Tibial nerve (tissue), 4 donors: ENCODE data around the gene TTC38.

Experiments used
- CTCF ChIP-seq, 5 experiments: fragments of 200-600 bp in 3 of 5; fragments of 450-650 bp in 2 of 5; sonication (generic) in 3 of 5; IDR thresholded peaks; one replicate each; pipeline ENCODE4 v1.5.1; 2016 to 2019; ENCODE audit warnings: antibody characterized with exemption in 5 of 5, mild to moderate bottlenecking in 3 of 5, moderate library complexity in 2 of 5
- EP300 ChIP-seq, 2 donors: sonication (generic); formaldehyde crosslinking; IDR thresholded peaks; one replicate each; pipeline ENCODE4 v1.6.1; 2017; ENCODE audit warnings: antibody characterized with exemption in 2 of 2, mild to moderate bottlenecking in 1 of 2
- POLR2A ChIP-seq, 2 donors: fragments of 450-650 bp; IDR thresholded peaks; one replicate each; pipeline ENCODE4 v1.6.1; 2017; ENCODE audit warnings: antibody characterized with exemption in 2 of 2, mild to moderate bottlenecking in 2 of 2, moderate library complexity in 2 of 2

DNA sequence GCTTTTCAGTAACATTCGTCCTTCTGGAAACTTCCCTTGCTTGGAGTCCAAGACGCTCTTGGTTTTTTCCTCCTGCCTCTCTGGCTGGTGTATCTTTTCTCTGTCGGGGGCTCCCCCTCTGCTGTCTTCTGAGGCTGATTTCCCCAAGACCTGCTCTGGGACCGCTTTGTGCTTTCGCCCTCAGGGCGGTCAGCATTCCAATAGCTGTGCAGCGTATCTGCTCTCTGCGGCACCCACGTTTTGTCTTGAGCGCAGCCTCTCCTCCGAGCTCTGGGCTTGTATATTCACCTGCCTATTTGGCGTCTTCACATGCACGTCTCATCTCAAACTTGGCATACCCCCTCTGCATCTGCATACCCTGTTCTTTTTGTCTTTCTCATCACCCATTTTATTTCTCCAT lies 31.3 kb downstream of the TTC38 start:
- TF ChIP-seq CTCF (IDR thresholded peaks at IDR 0.05) (no peak), POLR2A (IDR thresholded peaks at IDR 0.05) (no peak), EP300 (IDR thresholded peaks at IDR 0.05) (no peak)
